ENCODE measurements around the gene SEL1L3.
A peak's percentile ranks its signal among the peaks of the same experiment; 100 is the strongest.

The SEL1L3 gene

GRCh38 chr4:25767877-25768725 is 94.7 kb downstream of the SEL1L3 start:
- TF ChIP-seq CTCF (IDR thresholded peaks at IDR 0.05; ENCODE audit: control extremely low read depth, extremely low read depth, low read depth, missing control alignments), result peak; percentile 62
- no peak for DNase-seq (ENCODE audit: extremely low spot score)
- ChIA-PET CTCF (interaction anchor here (0.6 to 6.8 kb wide), 15 partner anchors 9 to 383 kb away, joined by 3 to 49 read pairs (median 4); no protein-coding TSS in a partner anchor), POLR2A (interaction anchor here (0.5 kb wide), 1 partner anchor 1313 kb away, joined by 3 read pairs; no protein-coding TSS in a partner anchor)

- CTCF ChIA-PET, result interaction anchor here (1.0 kb wide), 1 partner anchor 50 kb away, joined by 3 read pairs; no protein-coding TSS in a partner anchor
Observed at GRCh38 chr4:25760518-25761157, 102.2 kb downstream of the SEL1L3 start.

GRCh38 chr4:25760048-25760447 is 102.7 kb downstream of the SEL1L3 start:
- POLR2A ChIA-PET, result no interaction called here
- no peak for TF ChIP-seq CTCF (IDR thresholded peaks at IDR 0.05; ENCODE audit: control extremely low read depth, extremely low read depth, low read depth, missing control alignments)
- no peak for DNase-seq (ENCODE audit: extremely low spot score)
- CTCF ChIA-PET, result no interaction called here

More at GRCh38 chr4:25760518-25761157, 102.2 kb downstream of the SEL1L3 start:
- no peak for DNase-seq (ENCODE audit: extremely low spot score)
- POLR2A ChIA-PET, result no interaction called here
- TF ChIP-seq CTCF (IDR thresholded peaks at IDR 0.05; ENCODE audit: control extremely low read depth, extremely low read depth, low read depth, missing control alignments), result no peak

GRCh38 chr4:25759101-25759500 is 103.7 kb downstream of the SEL1L3 start:
- CTCF ChIA-PET, result interaction anchor here (1.1 kb wide), 1 partner anchor 9 kb away, joined by 4 read pairs; no protein-coding TSS in a partner anchor
- TF ChIP-seq CTCF (IDR thresholded peaks at IDR 0.05; ENCODE audit: control extremely low read depth, extremely low read depth, low read depth, missing control alignments), result no peak
- POLR2A ChIA-PET, result no interaction called here
- DNase-seq (ENCODE audit: extremely low spot score), result no peak

GRCh38 chr4:25757452-25757851 is 105.3 kb downstream of the SEL1L3 start:
- no peak for TF ChIP-seq CTCF (IDR thresholded peaks at IDR 0.05; ENCODE audit: control extremely low read depth, extremely low read depth, low read depth, missing control alignments)
- no peak for DNase-seq (ENCODE audit: extremely low spot score)
- ChIA-PET POLR2A (no interaction called here), CTCF (no interaction called here)

GRCh38 chr4:25756503-25756902 is 106.3 kb downstream of the SEL1L3 start:
- no peak for TF ChIP-seq CTCF (IDR thresholded peaks at IDR 0.05; ENCODE audit: control extremely low read depth, extremely low read depth, low read depth, missing control alignments)
- POLR2A ChIA-PET, result no interaction called here
- CTCF ChIA-PET, result interaction anchor here (0.9 to 2.7 kb wide), 6 partner anchors 9 to 316 kb away, joined by 3 to 11 read pairs (median 6); no protein-coding TSS in a partner anchor
- no peak for DNase-seq (ENCODE audit: extremely low spot score)
